Esophagus muscularis mucosa (tissue), 4 donors: Measurements from ENCODE around the gene HK2. TPM values are rescaled to one million over a fixed set of nuclear protein-coding genes. Genes with fewer than 3 reads are reported as not detected.

ENCODE experiments used
- DNase-seq: peaks from one replicate; pipeline ENCODE4 v3.0.0-alpha.2; 2017; ENCODE audit errors: extremely low spot score
- H3K27ac ChIP-seq, 4 donors: fragments of 200-600 bp; sonication (generic); replicated peaks in 1 of 4; 1 replicate in 3 of 4; 2 replicates in 1 of 4; pipeline ENCODE4 v1.5.1; 2016 to 2019; ENCODE audit warnings: mild to moderate bottlenecking in 1 of 4
- H3K27me3 ChIP-seq, 4 donors: fragments of 200-600 bp; sonication (generic); one replicate each; pipeline versions ENCODE4 v1.5.1 to v1.6.0; 2016 to 2019
- H3K36me3 ChIP-seq, 4 donors: fragments of 200-600 bp; sonication (generic); one replicate each; pipeline ENCODE4 v1.5.1; 2016 to 2019
- H3K4me1 ChIP-seq, 4 donors: fragments of 200-600 bp; sonication (generic); one replicate each; pipeline ENCODE4 v1.5.1; 2016 to 2019
- H3K4me3 ChIP-seq, 4 donors: fragments of 200-600 bp; sonication (generic); 1 replicate in 2 of 4; 2 replicates in 2 of 4; pipeline ENCODE4 v1.5.1; 2016 to 2019; ENCODE audit warnings: mild to moderate bottlenecking in 4 of 4, moderate library complexity in 1 of 4
- H3K9me3 ChIP-seq, 4 donors: fragments of 200-600 bp; sonication (generic); 1 replicate in 3 of 4; 2 replicates in 1 of 4; pipeline ENCODE4 v1.5.1; 2016 to 2019
- CTCF ChIP-seq, 3 experiments: fragments of 200-600 bp in 2 of 3; fragments of 450-650 bp in 1 of 3; sonication (generic) in 2 of 3; IDR thresholded peaks; one replicate each; pipeline ENCODE4 v1.5.1; 2017 to 2019; ENCODE audit warnings: antibody characterized with exemption in 3 of 3, mild to moderate bottlenecking in 2 of 3, moderate library complexity in 1 of 3
- EP300 ChIP-seq: sonication (generic); formaldehyde crosslinking; IDR thresholded peaks from one replicate; pipeline ENCODE4 v1.6.1; 2017; ENCODE audit warnings: antibody characterized with exemption
- POLR2A ChIP-seq: fragments of 450-650 bp; IDR thresholded peaks from one replicate; pipeline ENCODE4 v1.6.1; 2017; ENCODE audit warnings: antibody characterized with exemption, moderate library complexity, mild to moderate bottlenecking, low read depth
- POLR2AphosphoS5 ChIP-seq, 2 donors: sonication (generic); formaldehyde crosslinking; IDR thresholded peaks; one replicate each; pipeline ENCODE4 v1.6.1; 2017; ENCODE audit warnings: antibody characterized with exemption in 2 of 2
- WGBS: methylation state at CpG from one replicate; pipeline ENCODE4 v1.1.5; 2018; 5-methylcytosine and 5-hydroxymethylcytosine counted together
- intact Hi-C: fragments of 100-400 bp; cut with DNase I; formaldehyde crosslinking; loops from one replicate; pipeline ENCODE4 v1.15.1; 2023
- total RNA-seq, 4 donors: library from RNA; depleted of rRNA; stranded (reverse); fragments of >200 nt; gene quantifications; one replicate each; pipeline versions ENCODE4 v1.1.0 to v1.2.1, GENCODE V29; 2016

The HK2 gene
- total RNA-seq, 4 donors from 2014 or later: 0.97 to 5.3 (median 3.0) TPM

- H3K27me3 ChIP-seq: no peaks in the 10 kb centered on the region
- 90% methylated on average over 4 of the region's 4 CpGs for WGBS
- H3K9me3 ChIP-seq: no peaks in the 10 kb centered on the region
- intact Hi-C loops: no loop called here
- no peak for DNase-seq
- no peaks in the 10 kb centered on the region for H3K36me3 ChIP-seq
- no peak overlapping the region for H3K4me3 ChIP-seq
- no peaks in the 10 kb centered on the region for H3K4me1 ChIP-seq
- no peak overlapping the region for H3K27ac ChIP-seq
- no peak for TF ChIP-seq EP300
- TF ChIP-seq CTCF (IDR thresholded peaks at IDR 0.05): no peak
- TF ChIP-seq POLR2AphosphoS5 (IDR thresholded peaks at IDR 0.05): no peak
- TF ChIP-seq POLR2A: no peak
These were observed 104.3 kb downstream of the HK2 start for GRCh38 chr2:74938264-74938663.

DNA sequence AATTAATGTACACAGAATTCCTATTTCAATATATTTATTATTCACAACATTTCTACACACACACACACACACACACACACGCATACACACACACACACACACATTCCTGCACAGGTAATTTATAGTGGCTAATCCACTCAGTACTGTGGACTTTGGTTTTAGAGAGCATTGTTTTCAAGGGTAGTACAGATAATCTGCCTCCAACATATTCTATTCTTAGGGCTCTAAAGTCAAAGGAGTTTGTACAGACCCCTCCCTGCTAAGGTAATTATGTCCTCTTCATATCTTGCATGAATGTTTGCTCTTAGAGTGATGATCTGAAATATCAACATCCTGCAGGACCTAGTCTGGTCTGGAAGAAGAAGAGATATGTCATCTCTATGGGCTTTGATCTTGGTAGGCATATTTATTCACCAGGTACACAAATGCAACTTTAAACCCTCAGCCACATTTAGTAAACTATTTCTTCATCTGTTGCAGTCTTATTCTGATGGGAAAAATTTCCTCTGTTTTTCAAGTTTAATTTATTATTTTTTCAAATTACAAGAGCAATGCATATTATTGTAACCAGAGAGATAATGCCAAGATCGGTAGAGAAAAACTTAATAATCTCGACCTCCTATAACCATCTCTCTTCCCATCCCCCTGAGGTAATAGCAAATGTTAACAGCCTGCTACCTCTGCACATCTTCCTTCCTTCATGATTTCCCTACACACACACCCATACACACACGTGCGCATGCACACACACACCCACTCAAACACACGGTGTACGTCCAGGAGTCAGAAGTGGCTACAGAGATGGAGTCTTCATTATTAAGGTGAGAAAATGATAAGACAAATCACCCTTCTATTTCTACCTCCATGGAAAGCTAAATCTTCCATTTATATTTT, 106.2 kb downstream of the HK2 start:
- intact Hi-C loops: no loop called here
- 86% methylated on average over 7 of the region's 7 CpGs for WGBS
- Histone ChIP-seq H3K27ac (no peak overlapping the region), H3K4me3 (no peak overlapping the region), H3K27me3 (no peaks in the 10 kb centered on the region), H3K36me3 (no peaks in the 10 kb centered on the region), H3K4me1 (no peaks in the 10 kb centered on the region), H3K9me3 (no peaks in the 10 kb centered on the region)
- TF ChIP-seq POLR2A (no peak), EP300 (no peak), CTCF (IDR thresholded peaks at IDR 0.05) (no peak), POLR2AphosphoS5 (IDR thresholded peaks at IDR 0.05) (no peak)
- no peak for DNase-seq

DNA sequence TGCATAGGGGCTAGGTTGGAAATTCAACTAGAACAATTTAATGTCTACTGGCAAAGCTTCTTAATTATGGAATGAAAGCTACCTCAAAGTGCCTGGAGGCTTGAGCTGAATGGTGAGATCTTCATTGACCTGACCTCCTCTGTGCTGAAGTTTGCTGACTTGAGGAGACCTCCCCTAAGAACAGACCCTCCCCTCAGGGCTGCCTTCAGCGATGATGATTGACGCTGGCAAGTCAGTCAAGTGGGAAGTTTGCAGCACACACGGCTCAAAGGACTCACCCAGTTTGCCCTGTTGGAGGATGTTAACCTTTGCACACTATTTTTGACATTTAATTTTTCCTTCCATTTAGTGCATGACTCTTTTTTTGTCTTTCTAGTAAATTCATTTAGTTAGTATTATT, 107.4 kb downstream of the HK2 start:
- 94% methylated on average over 3 of the region's 3 CpGs for WGBS
- H3K4me3 ChIP-seq: no peak overlapping the region
- intact Hi-C loops: no loop called here
- TF ChIP-seq CTCF (IDR thresholded peaks at IDR 0.05) (no peak), POLR2A (no peak), POLR2AphosphoS5 (IDR thresholded peaks at IDR 0.05) (no peak), EP300 (no peak)
- H3K4me1 ChIP-seq: no peaks in the 10 kb centered on the region
- H3K36me3 ChIP-seq: no peaks in the 10 kb centered on the region
- H3K9me3 ChIP-seq: no peaks in the 10 kb centered on the region
- H3K27ac ChIP-seq: no peak overlapping the region
- DNase-seq: no peak
- H3K27me3 ChIP-seq: no peaks in the 10 kb centered on the region

DNA sequence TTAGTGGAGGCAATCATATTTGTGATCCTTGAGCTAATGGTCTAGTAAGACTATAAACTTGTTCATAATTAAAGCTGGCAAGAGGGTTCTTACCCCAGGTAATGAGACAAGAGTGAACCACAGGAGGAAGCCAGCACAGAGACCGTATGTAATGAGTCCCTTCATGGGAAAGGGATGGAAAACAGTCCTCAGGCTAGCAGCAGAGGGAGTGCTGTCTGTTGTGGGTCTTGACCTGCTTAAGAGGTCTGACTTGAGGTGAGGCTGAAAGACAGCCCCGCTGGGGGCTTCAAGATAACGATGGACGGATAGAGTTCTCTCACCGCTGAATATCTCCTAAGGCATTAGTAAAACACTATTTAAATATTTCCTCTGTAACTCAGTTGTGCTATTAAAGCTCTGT, 108.3 kb downstream of the HK2 start:
- Histone ChIP-seq H3K36me3 (no peaks in the 10 kb centered on the region), H3K9me3 (no peaks in the 10 kb centered on the region), H3K27me3 (no peaks in the 10 kb centered on the region), H3K27ac (no peak overlapping the region), H3K4me1 (no peaks in the 10 kb centered on the region), H3K4me3 (no peak overlapping the region)
- TF ChIP-seq POLR2A: no peak
- TF ChIP-seq POLR2AphosphoS5 (IDR thresholded peaks at IDR 0.05): no peak
- TF ChIP-seq EP300: no peak
- no peak for TF ChIP-seq CTCF (IDR thresholded peaks at IDR 0.05)
- intact Hi-C loops: no loop called here
- 76% methylated on average over 5 of the region's 5 CpGs for WGBS
- DNase-seq: no peak

Other genes starting within 250 kb of the HK2 start
- under 1 TPM in 2 of 4 donors, not detected in 2; 0.17 to 0.42 TPM for gene M1AP, start 185.8 kb upstream of the HK2 start, total RNA-seq
- gene SEMA4F, start 179.9 kb upstream of the HK2 start, total RNA-seq: 1 to 10 TPM; 2.8 to 5.5 (median 5.3) TPM
- gene POLE4, start 124.5 kb downstream of the HK2 start, total RNA-seq: 10 to 100 TPM; 22.0 to 35.9 (median 28.7) TPM